ENCODE data around the gene NCSTN. TPM values are rescaled to one million over a fixed set of nuclear protein-coding genes. Genes with fewer than 3 reads are reported as not detected.
A peak's percentile ranks its signal among the peaks of the same experiment; 100 is the strongest.

NCSTN gene
- total RNA-seq, result 100 to 1,000 TPM in 2 of 6 donors, 10 to 100 TPM in 4; 55.9 to 116 (median 70.8) TPM

DNA sequence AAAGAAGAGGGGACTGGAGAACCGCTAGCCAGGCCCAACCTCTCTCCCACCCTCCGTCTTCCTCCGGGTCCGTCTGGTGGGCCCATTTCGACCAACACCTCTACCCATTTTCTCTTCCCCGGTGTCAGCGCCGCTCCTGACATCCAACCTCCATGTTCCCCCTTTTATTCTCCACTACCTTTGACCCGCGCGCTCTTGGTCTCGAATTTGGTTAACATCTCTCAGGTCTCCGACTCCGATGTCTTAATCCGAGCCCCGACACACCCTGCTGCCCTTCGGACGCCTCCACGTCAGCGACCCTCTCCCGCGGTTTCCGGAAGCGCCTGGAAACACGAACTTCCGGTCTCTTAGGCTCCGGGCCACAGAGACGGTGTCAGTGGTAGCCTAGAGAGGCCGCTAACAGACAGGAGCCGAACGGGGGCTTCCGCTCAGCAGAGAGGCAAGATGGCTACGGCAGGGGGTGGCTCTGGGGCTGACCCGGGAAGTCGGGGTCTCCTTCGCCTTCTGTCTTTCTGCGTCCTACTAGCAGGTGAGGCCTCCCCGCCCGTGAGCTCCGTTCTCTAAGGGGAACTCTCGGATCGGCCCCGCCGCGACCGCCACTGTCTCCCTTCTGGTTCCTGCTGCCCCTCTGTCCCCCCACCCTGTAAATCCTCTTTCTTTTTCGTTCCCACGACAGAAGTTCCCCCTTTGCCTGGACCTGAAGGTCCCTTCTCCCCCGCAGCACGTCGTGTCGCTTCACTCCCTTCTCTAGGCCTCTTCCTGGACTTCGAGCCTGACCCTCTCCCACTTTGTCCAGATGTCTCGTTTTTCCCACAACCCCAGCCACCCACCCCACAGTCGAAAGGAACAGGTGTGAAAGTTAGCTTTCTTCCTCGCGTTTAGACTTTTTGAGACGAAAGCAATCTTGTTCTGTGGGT, at the start of gene NCSTN, which contains the start of gene COPA:
Gene NCSTN, plus strand, starts transcription at position 431 of the 917 bp plus-strand sequence. Its CDS starts 14 bp downstream, at position 445.
Gene COPA, minus strand, starts transcription at position 298 of the 917 bp plus-strand sequence. Its CDS starts 80 bp downstream, at position 218.
- H3K9me3 ChIP-seq, result no peaks in the 10 kb centered on the region
- DNase-seq, result peak; percentile 88 to 96
- peaks cover 27 to 50% (median 33%) of the 10 kb centered on the region in 4 donors for H3K4me1 ChIP-seq
- no peaks in the 10 kb centered on the region for H3K27me3 ChIP-seq
- peak within 1 kb of the TSS; percentile 93 to 95 (median 93) for H3K27ac ChIP-seq
- peaks cover 10 to 43% (median 17%) of the 10 kb centered on the region in 4 donors for H3K36me3 ChIP-seq
- WGBS, 2 donors, result 1% methylated on average over 55 to 57 of the region's 58 CpGs
- H3K4me3 ChIP-seq, result peak within 1 kb of the TSS; percentile 71 to 93 (median 77)
- TF ChIP-seq POLR2A (IDR thresholded peaks at IDR 0.05), result peak; percentile 41 to 95 (median 90)
- peak in 1 of 4 donors; percentile 72 for TF ChIP-seq EP300 (IDR thresholded peaks at IDR 0.05)
- peak; percentile 96 to 98 for TF ChIP-seq POLR2AphosphoS5 (IDR thresholded peaks at IDR 0.05)
- TF ChIP-seq, protein P1, sequence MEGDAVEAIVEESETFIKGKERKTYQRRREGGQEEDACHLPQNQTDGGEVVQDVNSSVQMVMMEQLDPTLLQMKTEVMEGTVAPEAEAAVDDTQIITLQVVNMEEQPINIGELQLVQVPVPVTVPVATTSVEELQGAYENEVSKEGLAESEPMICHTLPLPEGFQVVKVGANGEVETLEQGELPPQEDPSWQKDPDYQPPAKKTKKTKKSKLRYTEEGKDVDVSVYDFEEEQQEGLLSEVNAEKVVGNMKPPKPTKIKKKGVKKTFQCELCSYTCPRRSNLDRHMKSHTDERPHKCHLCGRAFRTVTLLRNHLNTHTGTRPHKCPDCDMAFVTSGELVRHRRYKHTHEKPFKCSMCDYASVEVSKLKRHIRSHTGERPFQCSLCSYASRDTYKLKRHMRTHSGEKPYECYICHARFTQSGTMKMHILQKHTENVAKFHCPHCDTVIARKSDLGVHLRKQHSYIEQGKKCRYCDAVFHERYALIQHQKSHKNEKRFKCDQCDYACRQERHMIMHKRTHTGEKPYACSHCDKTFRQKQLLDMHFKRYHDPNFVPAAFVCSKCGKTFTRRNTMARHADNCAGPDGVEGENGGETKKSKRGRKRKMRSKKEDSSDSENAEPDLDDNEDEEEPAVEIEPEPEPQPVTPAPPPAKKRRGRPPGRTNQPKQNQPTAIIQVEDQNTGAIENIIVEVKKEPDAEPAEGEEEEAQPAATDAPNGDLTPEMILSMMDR (IDR thresholded peaks at IDR 0.05), result peak in 2 of 6 experiments; percentile 3 to 9
- ATAC-seq (ENCODE audit: low FRiP score in 2 of 2), result peak; percentile 98

DNA sequence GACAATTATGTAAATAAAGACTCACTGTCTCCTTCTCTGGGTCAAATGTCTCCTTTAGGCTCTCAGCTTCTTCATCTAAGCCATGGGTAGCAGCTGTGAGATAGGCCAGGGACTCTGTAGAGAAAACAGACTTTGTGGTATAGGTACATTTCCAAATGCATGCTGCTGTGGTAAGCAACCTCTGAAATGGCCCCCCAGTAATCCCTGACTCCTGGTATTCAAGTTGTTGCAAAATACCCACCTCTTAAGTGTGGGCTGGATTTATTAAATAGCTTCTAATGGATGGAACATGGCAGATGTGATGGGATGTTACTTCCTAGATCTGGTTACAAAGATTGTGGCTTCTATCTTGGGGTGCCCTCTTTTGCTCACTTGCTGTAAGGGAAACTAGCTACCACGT, 47.1 kb upstream of the NCSTN start:
- TF ChIP-seq POLR2A (IDR thresholded peaks at IDR 0.05), result no peak
- TF ChIP-seq, protein P1 (IDR thresholded peaks at IDR 0.05), result no peak
- no peak for TF ChIP-seq POLR2AphosphoS5 (IDR thresholded peaks at IDR 0.05)
- no peak for TF ChIP-seq EP300 (IDR thresholded peaks at IDR 0.05)
- no peaks in the 10 kb centered on the region for H3K27me3 ChIP-seq
- H3K27ac ChIP-seq, result no peak overlapping the region
- WGBS, 2 donors, result 82 to 96% methylated on average over 1 of the region's 1 CpG
- H3K9me3 ChIP-seq, result no peaks in the 10 kb centered on the region
- no peak overlapping the region for H3K4me3 ChIP-seq
- DNase-seq (no peak), ATAC-seq (ENCODE audit: low FRiP score in 2 of 2) (no peak)
- H3K4me1 ChIP-seq, result peaks cover 0 to 5% (median 0%) of the 10 kb centered on the region in 4 donors
- H3K36me3 ChIP-seq, result peaks cover 69 to 99% (median 91%) of the 10 kb centered on the region in 4 donors

DNA sequence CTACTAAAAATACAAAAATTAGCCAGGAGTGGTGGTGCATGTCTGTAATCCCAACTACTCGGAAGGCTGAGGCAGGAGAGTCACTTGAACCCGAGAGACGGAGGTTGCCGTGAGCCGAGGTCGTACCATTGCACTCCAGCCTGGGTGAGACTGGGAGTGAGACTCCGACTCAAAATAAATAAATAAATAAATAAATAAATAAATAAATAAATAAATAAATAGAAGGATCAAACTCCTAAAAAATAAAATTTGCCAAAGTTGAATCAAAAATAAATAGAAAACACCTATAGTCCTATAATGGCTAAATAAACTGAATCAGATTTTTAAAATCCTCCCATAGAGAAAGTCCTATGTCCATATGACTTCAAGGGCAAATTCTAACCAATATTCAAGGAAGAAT, 43.0 kb upstream of the NCSTN start:
- ATAC-seq (ENCODE audit: low FRiP score in 2 of 2) (no peak), DNase-seq (no peak)
- no peak for TF ChIP-seq EP300 (IDR thresholded peaks at IDR 0.05)
- TF ChIP-seq POLR2AphosphoS5 (IDR thresholded peaks at IDR 0.05), result no peak
- no peak for TF ChIP-seq POLR2A (IDR thresholded peaks at IDR 0.05)
- TF ChIP-seq, protein P1 (IDR thresholded peaks at IDR 0.05), result no peak
- Histone ChIP-seq H3K27ac (no peak overlapping the region), H3K4me3 (no peak overlapping the region), H3K36me3 (peaks cover 46 to 98% (median 76%) of the 10 kb centered on the region in 4 donors), H3K9me3 (no peaks in the 10 kb centered on the region), H3K4me1 (no peaks in the 10 kb centered on the region), H3K27me3 (no peaks in the 10 kb centered on the region)
- 89 to 90% methylated on average over 7 of the region's 7 CpGs for WGBS, 2 donors

DNA sequence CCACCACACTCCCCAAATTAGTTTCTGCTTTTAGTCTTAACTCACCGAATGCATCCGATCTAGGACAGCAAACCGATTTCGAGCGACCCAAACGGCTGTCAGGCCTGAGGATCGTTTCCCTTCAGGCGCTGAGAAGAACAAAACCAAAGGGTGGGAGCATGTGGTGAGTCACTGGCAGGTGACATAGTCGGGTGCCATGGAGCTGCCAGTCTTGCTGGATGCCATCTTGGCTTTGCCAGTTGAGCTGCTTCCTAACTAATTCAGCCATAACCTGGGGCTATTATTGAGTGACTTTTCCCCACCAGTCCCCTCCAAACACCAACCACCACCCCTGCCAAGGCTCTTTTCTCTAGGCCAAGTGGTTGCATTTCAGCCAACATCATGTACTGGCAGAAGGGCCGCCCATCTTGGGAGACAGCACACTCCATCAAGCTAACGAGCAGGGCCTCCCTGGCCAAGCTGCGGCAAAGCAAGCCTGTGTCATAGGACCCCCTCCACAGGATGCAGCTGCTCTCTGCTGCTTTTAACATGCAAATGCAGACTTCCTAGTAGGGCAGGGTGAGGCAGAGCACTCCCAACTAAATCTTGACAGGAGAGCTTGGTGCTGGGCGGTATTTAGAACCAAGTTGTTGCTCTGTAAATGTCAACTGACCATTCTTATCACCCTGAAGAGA, 35.9 kb upstream of the NCSTN start:
- no peaks in the 10 kb centered on the region for H3K9me3 ChIP-seq
- H3K27me3 ChIP-seq, result no peaks in the 10 kb centered on the region
- H3K27ac ChIP-seq, result no peak overlapping the region
- ATAC-seq (ENCODE audit: low FRiP score in 2 of 2), result no peak
- WGBS, 2 donors, result 92 to 99% methylated on average over 10 to 13 of the region's 13 CpGs
- no peaks in the 10 kb centered on the region for H3K4me1 ChIP-seq
- TF ChIP-seq, protein P1 (IDR thresholded peaks at IDR 0.05), result no peak
- TF ChIP-seq POLR2AphosphoS5 (IDR thresholded peaks at IDR 0.05), result no peak
- TF ChIP-seq POLR2A (IDR thresholded peaks at IDR 0.05), result no peak
- no peak for TF ChIP-seq EP300 (IDR thresholded peaks at IDR 0.05)
- H3K4me3 ChIP-seq, result no peak overlapping the region
- DNase-seq, result no peak
- peaks cover 69 to 100% (median 89%) of the 10 kb centered on the region in 4 donors for H3K36me3 ChIP-seq

Data from upper lobe of left lung (tissue), 6 donors.